HEK293 (cell line): ENCODE measurements around the gene MICAL3.

Experiments used
- FEZF1 ChIP-seq: fragments of 450-650 bp; formaldehyde crosslinking; IDR thresholded peaks from 2 replicates; pipeline ENCODE4 v1.5.1; 2016; ENCODE audit warnings: missing biosample characterization, missing genetic modification characterization
- KLF7 ChIP-seq: fragments of 450-650 bp; formaldehyde crosslinking; IDR thresholded peaks from 2 replicates; pipeline ENCODE4 v1.5.1; 2016; ENCODE audit warnings: missing biosample characterization, missing genetic modification characterization, borderline replicate concordance
- PRDM6 ChIP-seq: fragments of 450-650 bp; formaldehyde crosslinking; IDR thresholded peaks from 2 replicates; pipeline ENCODE4 v1.5.1; 2017; ENCODE audit warnings: missing biosample characterization, missing genetic modification characterization
- ZBTB11 ChIP-seq: fragments of 450-650 bp; formaldehyde crosslinking; conservative IDR thresholded peaks from 2 replicates; pipeline ENCODE4 v1.5.1; 2016; ENCODE audit warnings: low read depth, missing biosample characterization, missing genetic modification characterization
- ZBTB7A ChIP-seq: fragments of 450-650 bp; formaldehyde crosslinking; IDR thresholded peaks from 2 replicates; pipeline ENCODE4 v1.5.1; 2016; ENCODE audit warnings: low read depth, missing biosample characterization, missing genetic modification characterization
- ZFHX2 ChIP-seq: fragments of 450-650 bp; formaldehyde crosslinking; conservative IDR thresholded peaks from 2 replicates; pipeline ENCODE4 v1.5.1; 2016; ENCODE audit warnings: missing biosample characterization, missing genetic modification characterization
- ZNF132 ChIP-seq: fragments of 450-650 bp; formaldehyde crosslinking; IDR thresholded peaks from 2 replicates; pipeline ENCODE4 v1.5.1; 2017; ENCODE audit warnings: missing biosample characterization, missing genetic modification characterization, borderline replicate concordance
- ZNF157 ChIP-seq: fragments of 450-650 bp; formaldehyde crosslinking; IDR thresholded peaks from 2 replicates; pipeline ENCODE4 v1.5.1; 2016; ENCODE audit warnings: missing biosample characterization, missing genetic modification characterization
- ZNF280D ChIP-seq: fragments of 450-650 bp; formaldehyde crosslinking; IDR thresholded peaks from 2 replicates; pipeline ENCODE4 v1.5.1; 2016; ENCODE audit warnings: missing biosample characterization, missing genetic modification characterization
- ZNF394 ChIP-seq: fragments of 450-650 bp; formaldehyde crosslinking; IDR thresholded peaks from 2 replicates; pipeline ENCODE4 v1.5.1; 2016; ENCODE audit warnings: missing biosample characterization, missing genetic modification characterization, mild to moderate bottlenecking, moderate library complexity, borderline replicate concordance
- ZNF48 ChIP-seq: fragments of 450-650 bp; formaldehyde crosslinking; IDR thresholded peaks from 2 replicates; pipeline ENCODE4 v1.5.1; 2016; ENCODE audit warnings: missing biosample characterization, missing genetic modification characterization
- ZNF513 ChIP-seq: fragments of 450-650 bp; IDR thresholded peaks from 2 replicates; pipeline ENCODE4 v1.5.1; 2018; ENCODE audit warnings: missing biosample characterization, missing genetic modification characterization
- ZNF580 ChIP-seq: fragments of 450-650 bp; formaldehyde crosslinking; IDR thresholded peaks from 2 replicates; pipeline ENCODE4 v1.5.1; 2016; ENCODE audit warnings: missing biosample characterization, missing genetic modification characterization
- ZNF654 ChIP-seq: fragments of 450-650 bp; formaldehyde crosslinking; IDR thresholded peaks from 2 replicates; pipeline ENCODE4 v1.5.1; 2016; ENCODE audit warnings: low read depth, missing biosample characterization, missing genetic modification characterization
- ZXDB ChIP-seq: fragments of 450-650 bp; formaldehyde crosslinking; IDR thresholded peaks from 2 replicates; pipeline ENCODE4 v1.5.1; 2016; ENCODE audit warnings: missing biosample characterization, missing genetic modification characterization

The MICAL3 gene

GRCh38 chr22:18001040-18001893 lies 23.1 kb downstream of the MICAL3 start (continued):
- TF ChIP-seq KLF7 (tag by site-specific recombination): peak; percentile 99
- 0 out of 2 replicates have a peak, but pooled peaks have one; percentile 12 for TF ChIP-seq FEZF1 (tag by site-specific recombination)
- TF ChIP-seq ZXDB (tag by site-specific recombination): peak; percentile 87
- no peak for TF ChIP-seq ZNF280D (tag by site-specific recombination)
- TF ChIP-seq ZNF132 (tag by site-specific recombination): no peak
- TF ChIP-seq ZBTB7A (tag by site-specific recombination): 0 out of 2 replicates have a peak, but pooled peaks have one; percentile 58
- no peak for TF ChIP-seq ZNF157 (tag by site-specific recombination)
- TF ChIP-seq ZFHX2: peak; percentile 42; the same call in 1 of the 2 replicates
- TF ChIP-seq ZNF513 (tag by site-specific recombination): no peak
- TF ChIP-seq ZBTB11 (tag by site-specific recombination): peak; percentile 45; the same call in 1 of the 2 replicates
- no peak for TF ChIP-seq ZNF48
- TF ChIP-seq PRDM6 (tag by site-specific recombination): no peak
- TF ChIP-seq ZNF654: no peak
- peak; percentile 70; the same call in 1 of the 2 replicates for TF ChIP-seq ZNF394 (tag by site-specific recombination)
- TF ChIP-seq ZNF580 (tag by site-specific recombination): peak; percentile 46; the same call in 1 of the 2 replicates
